Femur (tissue), 1 donor: ENCODE data around the gene PACSIN2.
A peak's percentile ranks its signal among the peaks of the same experiment; 100 is the strongest.
"Not testable (repeated sequence)": the region's sequence is repeated elsewhere in the genome, so short reads cannot be mapped to it uniquely, and the experiment has no call there.

Experiments
- DNase-seq: peaks from one replicate; pipeline ENCODE4 v3.0.0-alpha.2; 2017

The PACSIN2 gene

GRCh38 chr22:42991010-42991651 lies 23.8 kb downstream of the PACSIN2 start:
- DNase-seq = no peak

- DNase-seq = no peak
These were observed 24.7 kb downstream of the PACSIN2 start for GRCh38 chr22:42990131-42990838.

DNA sequence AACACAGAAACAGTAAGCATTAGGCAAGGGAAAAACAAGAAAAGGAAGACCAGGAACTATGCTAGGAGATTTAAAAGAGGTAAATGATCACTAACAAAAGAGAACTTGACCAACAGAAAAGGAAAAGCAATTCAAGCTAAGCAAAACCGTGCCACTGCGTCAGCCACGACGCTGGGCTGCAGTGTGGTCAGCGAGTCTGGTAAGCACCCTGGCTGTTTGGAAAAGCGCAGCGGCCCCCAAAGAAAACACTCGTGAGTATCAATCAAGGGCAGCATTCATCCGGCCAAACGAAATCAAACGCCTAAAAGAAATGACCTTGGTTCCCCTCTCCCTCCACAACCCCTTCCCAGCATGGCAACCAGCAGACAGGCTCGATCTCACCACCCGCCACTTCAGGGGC lies 28.8 kb downstream of the PACSIN2 start:
- DNase-seq = no peak

- DNase-seq = no peak
These were observed 29.4 kb downstream of the PACSIN2 start for GRCh38 chr22:42985531-42985905.

DNA sequence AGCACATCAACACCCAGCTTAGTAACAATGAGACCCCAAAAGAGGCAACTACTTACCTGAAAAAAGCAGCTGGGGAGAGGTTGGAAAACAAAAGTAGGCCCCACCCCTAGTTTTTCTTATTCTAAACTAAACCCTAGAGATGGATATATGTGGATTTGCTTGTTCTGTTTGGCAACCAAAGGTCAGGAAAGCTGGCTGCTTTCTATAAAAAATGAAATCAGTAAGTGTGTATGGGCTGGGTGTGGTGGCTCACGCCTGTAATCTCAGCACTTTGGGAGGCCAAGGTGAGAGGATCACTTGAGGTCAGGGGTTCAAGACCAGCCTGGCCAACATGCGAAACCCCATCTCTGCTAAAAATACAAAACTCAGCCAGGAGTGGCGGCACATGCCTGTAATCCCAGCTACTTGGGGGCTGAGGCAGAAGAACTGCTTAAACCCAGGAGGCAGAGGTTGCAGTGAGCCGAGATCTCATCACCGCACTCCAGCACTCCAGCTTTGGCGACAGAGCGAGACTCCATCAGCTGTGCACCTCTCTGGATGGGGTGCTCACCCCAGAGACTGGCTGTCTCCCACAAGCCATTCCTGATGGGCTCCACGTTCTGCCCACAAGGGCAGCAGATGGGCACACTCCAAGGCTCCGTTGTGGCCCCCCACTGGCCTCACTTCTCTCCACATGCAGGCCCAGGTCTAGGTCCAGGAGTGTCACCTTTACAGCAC lies 30.0 kb downstream of the PACSIN2 start:
- no peak for DNase-seq

DNA sequence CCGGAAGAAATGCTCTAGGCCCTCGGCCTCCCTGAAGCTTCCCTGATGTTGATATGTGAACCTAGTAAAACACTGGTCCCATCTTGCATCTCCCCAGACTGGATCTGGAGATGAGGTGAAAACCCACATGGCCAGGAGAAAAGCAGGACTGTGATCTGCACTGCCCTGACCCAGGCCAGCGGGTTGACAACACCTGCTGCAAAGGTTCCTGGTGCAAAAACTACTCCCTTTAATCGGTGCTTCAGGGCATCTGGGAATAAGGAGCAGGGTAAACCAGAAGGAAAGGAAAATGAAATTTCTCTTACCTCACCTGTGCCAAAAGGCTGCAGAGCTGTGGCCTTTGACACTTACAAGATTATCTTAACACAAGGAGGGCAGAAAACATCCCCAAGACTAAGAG lies 30.6 kb downstream of the PACSIN2 start:
- DNase-seq = no peak

- no peak for DNase-seq
These were observed 31.5 kb downstream of the PACSIN2 start for GRCh38 chr22:42983470-42983869.

DNA sequence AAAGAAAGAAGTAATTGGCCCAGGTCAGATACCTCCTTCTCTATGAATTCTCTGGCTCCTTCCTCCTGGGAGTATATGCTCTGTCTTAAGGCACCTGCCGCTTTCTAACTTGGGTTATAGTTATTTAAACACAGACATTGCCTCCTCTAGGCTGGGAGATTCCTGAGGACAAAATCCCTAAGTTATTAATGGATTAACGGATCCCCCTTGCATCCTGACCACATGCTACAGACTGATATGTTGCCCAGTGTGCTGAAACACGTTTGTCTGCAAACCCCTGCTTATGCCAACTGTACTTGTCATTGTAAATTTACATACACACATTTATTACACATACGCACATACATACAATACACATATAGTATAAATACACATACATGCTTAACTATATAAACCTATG lies 35.3 kb downstream of the PACSIN2 start:
- no peak for DNase-seq

DNA sequence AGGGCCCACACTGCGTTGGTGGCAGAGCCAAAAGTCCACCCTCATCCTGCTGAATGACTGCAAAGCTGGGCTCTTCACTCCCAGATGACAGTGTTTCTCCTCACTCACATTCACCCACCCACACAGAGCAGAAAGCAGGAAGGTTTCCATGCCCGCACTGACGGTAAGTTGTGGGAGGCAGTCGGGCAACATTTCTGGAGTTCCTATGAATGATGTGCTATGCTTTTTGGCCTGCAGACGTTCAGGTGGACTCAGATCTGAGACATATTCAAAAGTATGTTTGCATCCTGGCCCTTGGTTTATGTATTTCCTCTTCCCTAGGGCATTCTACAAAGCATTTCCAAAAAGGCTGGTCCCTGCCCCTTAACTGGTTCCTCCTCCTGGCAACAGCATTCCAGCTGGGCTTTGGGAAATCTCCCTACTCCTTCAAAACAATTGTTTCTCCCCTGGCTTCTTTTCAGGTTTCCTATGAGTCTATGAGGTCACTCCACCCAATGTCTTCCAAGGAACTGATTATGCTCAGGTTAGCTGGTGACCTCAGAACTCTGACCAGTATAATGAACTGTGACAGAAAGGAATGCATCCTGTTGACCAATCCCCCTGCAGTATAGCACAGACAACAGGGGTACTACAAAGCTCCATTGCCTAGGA lies 36.4 kb downstream of the PACSIN2 start:
- DNase-seq = no peak

GRCh38 chr22:42977569-42977968 lies 37.4 kb downstream of the PACSIN2 start:
- no peak for DNase-seq

- no peak for DNase-seq
These were observed 38.6 kb downstream of the PACSIN2 start for GRCh38 chr22:42976217-42976933.

- no peak for DNase-seq
These were observed 40.7 kb downstream of the PACSIN2 start for GRCh38 chr22:42974223-42974622.

- DNase-seq = no peak
These were observed 41.4 kb downstream of the PACSIN2 start for GRCh38 chr22:42973536-42973881.

DNA sequence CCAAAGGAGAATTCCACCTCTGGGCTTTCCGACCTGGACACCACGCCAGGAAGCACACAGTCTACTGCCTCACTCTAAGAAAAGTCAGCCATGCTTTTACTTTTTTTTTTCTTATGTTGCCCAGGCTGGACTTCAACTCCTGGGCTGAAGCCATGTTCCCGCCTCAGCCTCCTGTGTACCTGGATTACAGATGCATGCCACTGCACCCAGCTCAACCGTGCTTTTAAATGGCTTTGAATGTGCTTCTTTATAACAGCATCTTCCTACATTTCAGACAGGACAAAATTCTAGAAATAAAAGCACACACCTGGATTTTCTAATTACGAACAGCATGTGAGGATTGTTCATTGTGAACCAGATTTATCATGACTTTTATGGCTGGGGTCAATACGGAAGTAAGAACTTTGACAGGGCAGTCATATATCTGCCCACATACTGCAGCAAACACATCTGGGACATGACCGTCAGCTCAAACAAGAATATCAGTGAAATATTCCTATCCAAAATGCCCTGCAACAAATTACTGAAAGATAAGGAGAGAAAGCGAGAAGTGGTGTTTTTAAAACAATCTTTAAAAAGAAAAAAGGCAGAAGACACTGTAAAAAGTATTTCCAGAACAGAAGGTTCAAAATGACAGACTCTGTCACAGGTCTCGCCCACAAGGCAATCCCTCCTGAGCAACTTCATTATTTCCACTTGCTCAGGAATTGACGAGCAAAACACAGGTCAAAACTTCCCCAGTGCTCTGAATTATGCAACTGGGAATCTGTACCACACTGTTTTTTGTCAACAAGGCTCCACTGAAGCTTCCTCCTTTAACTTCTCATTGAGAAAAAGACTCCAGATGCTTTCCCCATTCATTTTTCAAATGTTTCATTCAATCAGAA lies 42.1 kb downstream of the PACSIN2 start:
- DNase-seq = no peak

GRCh38 chr22:42971473-42971860 lies 43.5 kb downstream of the PACSIN2 start:
- DNase-seq = not testable (repeated sequence)

DNA sequence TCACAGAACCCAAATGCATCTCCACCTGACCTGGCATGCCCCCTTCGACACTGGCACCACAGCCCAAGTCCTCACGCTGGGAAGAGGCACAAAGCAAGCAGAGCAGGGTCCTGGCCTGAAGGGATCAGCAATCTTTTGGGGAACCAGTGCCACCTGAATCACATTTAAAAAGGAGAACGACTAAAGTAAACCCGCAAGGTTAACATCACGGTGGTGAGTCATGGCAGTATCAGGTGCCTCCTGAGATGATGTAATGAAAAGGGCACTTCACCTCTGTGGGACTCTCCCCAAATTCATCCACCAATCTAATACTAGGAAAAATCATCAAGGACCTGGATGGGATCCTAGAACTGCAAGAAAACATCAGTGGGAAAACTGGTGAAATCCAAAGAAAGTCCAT lies 44.9 kb downstream of the PACSIN2 start:
- no peak for DNase-seq

DNA sequence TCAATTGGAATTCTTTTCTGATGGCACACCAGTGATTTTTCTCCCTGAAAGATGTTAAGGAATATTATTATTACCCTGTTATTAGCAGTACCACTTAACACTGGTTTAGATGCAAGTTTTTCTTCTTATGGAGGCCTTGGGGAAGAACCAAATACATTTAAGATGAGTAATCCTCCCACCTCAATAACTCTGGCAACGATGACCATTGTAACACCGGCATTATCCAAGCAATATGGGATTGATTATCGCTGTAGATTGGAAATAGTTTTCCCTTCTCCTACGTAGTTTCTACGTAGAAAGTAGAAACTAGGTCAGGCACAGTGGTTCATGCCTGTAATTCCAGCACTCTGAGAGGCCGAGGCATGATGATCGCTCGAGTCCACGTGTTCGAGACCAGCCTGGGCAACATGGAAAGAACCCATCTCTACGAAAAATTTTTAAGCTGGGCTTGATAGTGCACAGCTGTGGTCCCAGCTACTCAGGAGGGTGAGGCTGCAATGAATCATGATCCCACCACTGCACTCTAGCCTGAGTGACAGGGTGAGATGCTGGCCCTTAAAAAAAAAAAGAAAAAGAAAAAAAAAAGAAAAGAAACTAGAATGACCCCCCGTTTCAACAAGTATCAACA lies 45.5 kb downstream of the PACSIN2 start:
- DNase-seq = no peak

DNA sequence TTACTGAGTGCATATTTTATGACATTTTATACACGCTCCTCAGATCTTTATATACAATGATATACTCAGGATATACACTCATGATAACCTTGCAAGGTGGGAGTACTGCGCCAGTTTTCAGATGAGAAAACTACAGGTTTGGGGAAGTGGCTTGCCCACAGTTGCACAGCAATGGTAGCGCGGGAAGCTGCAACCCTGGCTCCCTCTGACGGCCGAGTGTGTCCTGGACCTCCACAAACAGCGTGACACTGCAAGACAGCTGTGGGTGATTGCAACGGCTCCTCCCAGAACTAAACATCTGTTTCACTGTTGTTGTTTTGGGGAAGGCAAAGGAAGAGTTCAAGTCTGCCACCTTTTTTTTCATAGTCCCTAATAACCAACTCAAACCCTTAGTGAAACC lies 47.0 kb downstream of the PACSIN2 start:
- DNase-seq = peak; percentile 73

DNA sequence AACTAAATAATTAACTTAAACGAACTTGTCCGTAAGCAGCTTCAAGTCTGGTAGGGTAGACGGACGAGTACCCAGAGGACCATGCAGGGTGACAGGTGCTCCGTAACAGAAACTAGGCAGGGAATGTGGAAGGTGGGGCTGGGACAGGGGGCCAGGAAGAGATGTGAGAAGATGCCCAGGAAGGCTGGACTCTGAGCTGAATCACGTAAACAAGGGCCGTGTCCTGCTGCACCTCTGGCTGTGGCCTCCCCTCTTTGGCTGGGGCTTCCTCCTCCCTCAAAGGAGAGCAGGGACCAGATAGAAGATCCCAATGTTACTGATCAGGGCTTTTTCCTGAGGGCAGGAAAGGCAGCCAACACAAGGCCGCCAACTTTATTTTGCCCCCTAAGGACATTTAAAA lies 47.9 kb downstream of the PACSIN2 start:
- no peak for DNase-seq

DNA sequence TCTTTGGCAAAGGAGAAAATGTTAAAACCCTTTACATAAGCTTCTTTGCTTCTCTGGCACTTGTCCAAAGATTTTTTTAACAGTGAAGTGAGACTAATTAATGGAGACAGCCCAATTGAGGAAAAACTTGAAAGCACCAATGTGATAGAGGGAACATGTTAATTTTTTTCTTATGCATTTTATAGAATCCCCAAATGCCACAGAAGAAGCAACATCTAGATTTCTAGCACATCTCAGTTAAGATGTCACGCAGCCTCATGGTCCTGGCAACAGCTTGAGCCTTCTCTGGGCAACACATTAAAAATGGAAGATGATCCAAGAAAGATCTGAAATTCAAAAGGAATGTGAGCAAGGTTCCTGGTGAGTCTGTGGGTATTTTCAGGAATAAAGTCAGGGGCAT lies 48.5 kb downstream of the PACSIN2 start:
- DNase-seq = no peak

DNA sequence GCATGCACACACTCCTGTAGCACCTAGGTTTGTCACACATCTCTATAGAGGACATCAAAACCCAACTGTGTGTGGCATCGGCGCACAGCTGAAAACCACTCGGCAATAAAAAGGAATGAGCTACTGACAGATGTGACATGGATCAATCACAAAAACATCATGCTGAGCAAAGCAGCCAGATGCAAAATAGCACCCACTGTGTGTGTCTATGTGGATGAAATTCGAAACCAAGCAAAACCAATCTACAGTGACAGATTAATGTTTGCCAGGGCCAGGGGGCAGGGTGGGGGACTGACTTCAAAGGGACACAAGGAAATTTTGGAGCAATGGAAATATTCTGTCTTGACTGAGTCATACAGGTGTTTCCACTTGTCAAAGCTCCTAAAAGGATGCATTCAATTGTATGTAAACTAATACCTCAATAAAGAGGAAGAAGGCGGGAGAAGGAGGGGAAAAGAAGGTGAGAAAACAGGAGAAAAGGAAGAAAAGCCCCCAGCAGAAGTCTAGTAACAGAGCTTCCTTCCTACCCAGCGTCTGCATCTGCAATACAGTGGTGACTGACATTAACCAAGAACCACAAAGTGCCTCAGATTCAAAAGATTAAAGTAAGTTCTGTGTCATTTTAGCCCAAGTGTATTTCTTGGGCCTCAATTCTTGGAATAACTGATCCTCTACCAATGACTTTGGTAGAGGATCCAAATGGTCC lies 49.8 kb downstream of the PACSIN2 start:
- no peak for DNase-seq
